Epithelial cell of esophagus (primary cell): ENCODE measurements around the gene SERPINA10.
"Not testable (repeated sequence)": the region's sequence is repeated elsewhere in the genome, so short reads cannot be mapped to it uniquely, and the experiment has no call there.

ENCODE experiments used
- DNase-seq: peaks from one replicate; pipeline ENCODE4 v3.0.0; 2010; ENCODE audit warnings: low read depth
- H3K4me3 ChIP-seq: 2 replicates; pipeline ENCODE4 v1.5.1; 2011; ENCODE audit warnings: mild to moderate bottlenecking, low read length, control low read depth
- TF ChIP-seq, protein P1 (sequence below): IDR thresholded peaks from 2 replicates; pipeline ENCODE4 v1.5.1; 2011; ENCODE audit warnings: low read depth, mild to moderate bottlenecking, low read length, control low read depth, inconsistent platforms; ENCODE audit not compliant: insufficient read depth; ENCODE audit errors: missing control alignments

Gene SERPINA10

GRCh38 chr14:94306047-94306978 is 13.2 kb upstream of the SERPINA10 start:
- TF ChIP-seq, protein P1, sequence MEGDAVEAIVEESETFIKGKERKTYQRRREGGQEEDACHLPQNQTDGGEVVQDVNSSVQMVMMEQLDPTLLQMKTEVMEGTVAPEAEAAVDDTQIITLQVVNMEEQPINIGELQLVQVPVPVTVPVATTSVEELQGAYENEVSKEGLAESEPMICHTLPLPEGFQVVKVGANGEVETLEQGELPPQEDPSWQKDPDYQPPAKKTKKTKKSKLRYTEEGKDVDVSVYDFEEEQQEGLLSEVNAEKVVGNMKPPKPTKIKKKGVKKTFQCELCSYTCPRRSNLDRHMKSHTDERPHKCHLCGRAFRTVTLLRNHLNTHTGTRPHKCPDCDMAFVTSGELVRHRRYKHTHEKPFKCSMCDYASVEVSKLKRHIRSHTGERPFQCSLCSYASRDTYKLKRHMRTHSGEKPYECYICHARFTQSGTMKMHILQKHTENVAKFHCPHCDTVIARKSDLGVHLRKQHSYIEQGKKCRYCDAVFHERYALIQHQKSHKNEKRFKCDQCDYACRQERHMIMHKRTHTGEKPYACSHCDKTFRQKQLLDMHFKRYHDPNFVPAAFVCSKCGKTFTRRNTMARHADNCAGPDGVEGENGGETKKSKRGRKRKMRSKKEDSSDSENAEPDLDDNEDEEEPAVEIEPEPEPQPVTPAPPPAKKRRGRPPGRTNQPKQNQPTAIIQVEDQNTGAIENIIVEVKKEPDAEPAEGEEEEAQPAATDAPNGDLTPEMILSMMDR, result no peak
- DNase-seq, result no peak
- no peak overlapping the region for H3K4me3 ChIP-seq

- DNase-seq, result no peak
- TF ChIP-seq, protein P1, result no peak
- no peak overlapping the region for H3K4me3 ChIP-seq
These were observed 12.6 kb upstream of the SERPINA10 start for GRCh38 chr14:94305620-94306019.

DNA sequence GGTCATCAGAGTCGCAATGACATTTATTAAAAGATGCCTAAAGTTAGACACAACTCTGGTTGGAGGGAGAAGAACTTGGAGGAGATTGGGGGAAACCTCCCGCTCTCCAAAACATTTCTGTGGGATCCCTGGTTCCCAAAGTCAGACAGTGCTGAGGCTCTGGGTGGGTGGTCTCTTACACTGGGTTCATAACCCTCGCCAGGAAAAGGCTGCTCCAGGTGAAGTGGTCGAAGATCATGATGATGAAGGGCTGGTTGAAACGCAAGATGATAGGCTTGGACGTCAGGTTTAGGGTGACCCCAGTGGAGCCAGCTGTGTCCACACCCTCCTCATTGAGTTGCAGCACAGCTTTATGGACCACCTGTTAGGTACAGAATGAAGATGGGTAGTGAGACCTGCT is 11.2 kb upstream of the SERPINA10 start:
- no peak overlapping the region for H3K4me3 ChIP-seq
- TF ChIP-seq, protein P1, result no peak
- DNase-seq, result no peak

- no peak overlapping the region for H3K4me3 ChIP-seq
- DNase-seq, result no peak
- TF ChIP-seq, protein P1, result no peak
These were observed 10.0 kb upstream of the SERPINA10 start for GRCh38 chr14:94303111-94303510.

DNA sequence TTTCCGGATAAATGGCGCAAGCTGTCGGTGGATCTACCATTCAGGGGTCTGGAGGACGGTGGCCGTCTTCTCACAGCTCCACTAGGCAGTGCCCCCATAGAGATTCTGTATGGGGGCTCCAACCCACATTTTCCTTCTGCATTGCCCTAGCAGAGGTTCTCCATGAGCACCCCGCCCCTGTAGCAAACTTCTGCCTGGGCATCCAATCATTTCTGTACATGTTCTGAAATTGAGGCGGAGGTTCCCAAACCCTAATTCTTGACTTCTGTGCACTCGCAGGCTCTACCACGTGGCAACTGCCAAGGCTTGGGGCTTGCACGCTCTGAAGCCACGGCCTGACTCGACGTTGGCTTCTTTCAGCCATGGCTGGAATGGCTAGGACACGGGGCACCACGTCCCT is 5.1 kb upstream of the SERPINA10 start:
- no peak overlapping the region for H3K4me3 ChIP-seq
- TF ChIP-seq, protein P1, result no peak
- no peak for DNase-seq

GRCh38 chr14:94296181-94296545 is 3.1 kb upstream of the SERPINA10 start:
- not testable (repeated sequence) for DNase-seq

GRCh38 chr14:94295360-94296180 is 2.5 kb upstream of the SERPINA10 start:
- H3K4me3 ChIP-seq, result no peak overlapping the region
- TF ChIP-seq, protein P1, result no peak
- DNase-seq, result no peak

More at GRCh38 chr14:94296181-94296545, 3.1 kb upstream of the SERPINA10 start:
- not testable (repeated sequence) for H3K4me3 ChIP-seq
